Stimulated activated CD4-positive, alpha-beta T cell treated with anti-CD3 and anti-CD28 coated beads, Interleukin-12 subunit alpha, Interleukin-12 subunit beta, amount 100 ng/mL, for 24 hours (primary cell): ENCODE measurements around the gene MGAT4B.
"Not testable (repeated sequence)": the region's sequence is repeated elsewhere in the genome, so short reads cannot be mapped to it uniquely, and the experiment has no call there.

Experiments
- DNase-seq, 2 experiments: peaks; one replicate each; pipeline ENCODE4 v3.0.0-alpha.2; 2020; ENCODE audit warnings: low read depth in 2 of 2

Gene MGAT4B

GRCh38 chr5:179795049-179795862 is 11.4 kb downstream of the MGAT4B start:
- no peak for DNase-seq

- no peak for DNase-seq
Measured at GRCh38 chr5:179794575-179794974, 12.1 kb downstream of the MGAT4B start.

GRCh38 chr5:179794171-179794570 is 12.5 kb downstream of the MGAT4B start:
- no peak for DNase-seq

- no peak for DNase-seq
Measured at GRCh38 chr5:179793468-179794139, 13.1 kb downstream of the MGAT4B start, which contains the start of gene LTC4S. LTC4S (plus strand) TSS chr5:179793986; CDS start chr5:179794081, 95 bp downstream.

- DNase-seq: no peak
Measured at GRCh38 chr5:179792612-179793467, 13.8 kb downstream of the MGAT4B start.

GRCh38 chr5:179791881-179792611 is 14.6 kb downstream of the MGAT4B start:
- no peak for DNase-seq

- DNase-seq: not testable (repeated sequence)
Measured at GRCh38 chr5:179789278-179789677, 17.4 kb downstream of the MGAT4B start.

- no peak for DNase-seq
Measured at GRCh38 chr5:179788193-179788854, 18.3 kb downstream of the MGAT4B start.

GRCh38 chr5:179786861-179787260 is 19.8 kb downstream of the MGAT4B start:
- DNase-seq: no peak

GRCh38 chr5:179783128-179783527 is 23.5 kb downstream of the MGAT4B start:
- DNase-seq: no peak

- no peak for DNase-seq
Measured at GRCh38 chr5:179781846-179782245, 24.8 kb downstream of the MGAT4B start.

- no peak for DNase-seq
Measured at GRCh38 chr5:179780362-179780761, 26.3 kb downstream of the MGAT4B start.

GRCh38 chr5:179779826-179780225 is 26.8 kb downstream of the MGAT4B start:
- no peak for DNase-seq

GRCh38 chr5:179778591-179778990 is 28.1 kb downstream of the MGAT4B start:
- DNase-seq: no peak

GRCh38 chr5:179777909-179778308 is 28.8 kb downstream of the MGAT4B start:
- no peak for DNase-seq

GRCh38 chr5:179777456-179777855 is 29.2 kb downstream of the MGAT4B start:
- no peak for DNase-seq

- DNase-seq: no peak
Measured at GRCh38 chr5:179776411-179776938, 30.2 kb downstream of the MGAT4B start.

- no peak for DNase-seq
Measured at GRCh38 chr5:179774442-179774841, 32.2 kb downstream of the MGAT4B start.

GRCh38 chr5:179773686-179774040 is 33.0 kb downstream of the MGAT4B start:
- no peak for DNase-seq

GRCh38 chr5:179772351-179772750 is 34.3 kb downstream of the MGAT4B start:
- no peak for DNase-seq
